Activated T-cell treated with anti-CD3 and anti-CD28 coated beads, Interleukin-2, amount 50 U/mL, for 72 hours (primary cell): ENCODE results near the gene NEDD1. TPM values are rescaled to one million over a fixed set of nuclear protein-coding genes. Genes with fewer than 3 reads are reported as not detected.

Experiments
- ATAC-seq, 2 donors: fragments of 150-1000 bp; cut with Tn5 transposase; replicated peaks in 1 of 2; 2 replicates each; pipeline ENCODE4 v1.10.0; 2021; ENCODE audit warnings: moderate library complexity in 2 of 2, mild to moderate bottlenecking in 1 of 2
- DNase-seq, 2 donors: peaks; one replicate each; pipeline ENCODE4 v3.0.0; 2021 to 2022; ENCODE audit warnings: mixed read lengths in 1 of 2
- H3K27ac Mint-ChIP-seq: one replicate; pipeline ENCODE4 v1.8.0; 2022; ENCODE audit warnings: mild to moderate bottlenecking, moderate library complexity, mixed read lengths
- H3K27me3 Mint-ChIP-seq: one replicate; pipeline ENCODE4 v1.8.0; 2022; ENCODE audit warnings: low read depth, mixed read lengths
- H3K36me3 Mint-ChIP-seq, 2 donors: one replicate each; pipeline ENCODE4 v1.8.0; 2022; ENCODE audit warnings: mixed read lengths in 2 of 2, mild to moderate bottlenecking in 1 of 2; ENCODE audit not compliant: insufficient read depth in 2 of 2
- H3K4me1 Mint-ChIP-seq: one replicate; pipeline ENCODE4 v1.8.0; 2022; ENCODE audit warnings: low read depth, mixed read lengths
- H3K4me3 Mint-ChIP-seq, 2 donors: one replicate each; pipeline ENCODE4 v1.8.0; 2022; ENCODE audit warnings: mild to moderate bottlenecking in 2 of 2, mixed read lengths in 2 of 2, moderate library complexity in 2 of 2
- H3K9me3 Mint-ChIP-seq, 2 donors: one replicate each; pipeline ENCODE4 v1.8.0; 2022; ENCODE audit warnings: mixed read lengths in 2 of 2
- total RNA-seq, 2 donors: library from RNA; stranded (reverse); gene quantifications; one replicate each; pipeline ENCODE4 v1.2.3, GENCODE V29; 2022

Gene NEDD1, protein sequence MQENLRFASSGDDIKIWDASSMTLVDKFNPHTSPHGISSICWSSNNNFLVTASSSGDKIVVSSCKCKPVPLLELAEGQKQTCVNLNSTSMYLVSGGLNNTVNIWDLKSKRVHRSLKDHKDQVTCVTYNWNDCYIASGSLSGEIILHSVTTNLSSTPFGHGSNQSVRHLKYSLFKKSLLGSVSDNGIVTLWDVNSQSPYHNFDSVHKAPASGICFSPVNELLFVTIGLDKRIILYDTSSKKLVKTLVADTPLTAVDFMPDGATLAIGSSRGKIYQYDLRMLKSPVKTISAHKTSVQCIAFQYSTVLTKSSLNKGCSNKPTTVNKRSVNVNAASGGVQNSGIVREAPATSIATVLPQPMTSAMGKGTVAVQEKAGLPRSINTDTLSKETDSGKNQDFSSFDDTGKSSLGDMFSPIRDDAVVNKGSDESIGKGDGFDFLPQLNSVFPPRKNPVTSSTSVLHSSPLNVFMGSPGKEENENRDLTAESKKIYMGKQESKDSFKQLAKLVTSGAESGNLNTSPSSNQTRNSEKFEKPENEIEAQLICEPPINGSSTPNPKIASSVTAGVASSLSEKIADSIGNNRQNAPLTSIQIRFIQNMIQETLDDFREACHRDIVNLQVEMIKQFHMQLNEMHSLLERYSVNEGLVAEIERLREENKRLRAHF
- total RNA-seq, result 10 to 100 TPM; 57.2 to 58.8 TPM

DNA sequence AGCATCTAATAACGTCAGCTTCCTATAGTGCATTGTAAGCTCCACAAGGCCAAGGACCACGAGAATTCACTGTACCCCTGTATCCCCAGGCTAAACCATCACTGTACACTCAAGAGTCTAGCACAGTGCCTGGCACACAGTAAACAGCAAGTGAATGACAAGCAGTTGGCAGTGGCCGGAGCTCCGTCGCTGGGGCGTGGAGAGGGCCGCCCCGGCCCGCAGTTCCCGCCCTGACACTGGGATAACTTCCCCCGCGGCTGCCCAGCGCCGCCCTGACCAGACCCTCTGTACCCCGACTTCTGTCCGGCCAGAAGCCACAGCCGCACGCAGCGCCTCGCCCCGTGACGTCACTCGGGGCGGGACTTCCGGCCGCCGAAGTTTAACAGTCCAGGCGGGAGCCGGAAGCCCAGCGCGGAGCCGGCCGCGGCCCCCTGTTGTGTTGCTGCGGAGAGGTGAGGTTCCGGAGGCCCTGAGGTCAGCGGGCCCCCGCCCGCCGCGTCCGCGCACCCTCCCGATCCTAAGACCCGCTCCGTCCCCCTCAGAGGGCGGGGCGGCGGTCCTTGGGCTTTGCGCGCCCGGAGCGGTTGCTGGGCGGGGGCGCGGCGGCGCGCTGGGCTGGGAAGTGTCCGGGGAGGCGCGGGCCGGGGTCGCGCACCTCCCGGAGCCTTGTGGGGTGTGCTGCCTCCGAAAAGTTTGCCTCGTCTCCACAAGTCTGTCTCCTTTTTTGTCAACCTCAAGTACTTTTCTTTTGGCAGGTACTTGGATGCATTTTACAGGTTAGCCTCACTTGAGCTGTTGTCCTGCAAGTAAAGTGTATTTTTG lies at the start of gene NEDD1:
NEDD1 (plus strand) TSS at position 409 of the 822 bp plus-strand sequence. CDS start 2,503 bp downstream, outside the sequence.
- ATAC-seq, result peak; percentile 93 to 94
- no peaks in the 10 kb centered on the region for H3K9me3 Mint-ChIP-seq
- H3K27ac Mint-ChIP-seq, result peak within 1 kb of the TSS; percentile 97
- DNase-seq, result peak; percentile 87 to 94
- H3K4me1 Mint-ChIP-seq, result peaks cover 49% of the 10 kb centered on the region
- peaks cover 5 to 6% of the 10 kb centered on the region in 2 donors for H3K36me3 Mint-ChIP-seq
- peak within 1 kb of the TSS; percentile 90 to 94 for H3K4me3 Mint-ChIP-seq
- peaks cover 6% of the 10 kb centered on the region for H3K27me3 Mint-ChIP-seq

DNA sequence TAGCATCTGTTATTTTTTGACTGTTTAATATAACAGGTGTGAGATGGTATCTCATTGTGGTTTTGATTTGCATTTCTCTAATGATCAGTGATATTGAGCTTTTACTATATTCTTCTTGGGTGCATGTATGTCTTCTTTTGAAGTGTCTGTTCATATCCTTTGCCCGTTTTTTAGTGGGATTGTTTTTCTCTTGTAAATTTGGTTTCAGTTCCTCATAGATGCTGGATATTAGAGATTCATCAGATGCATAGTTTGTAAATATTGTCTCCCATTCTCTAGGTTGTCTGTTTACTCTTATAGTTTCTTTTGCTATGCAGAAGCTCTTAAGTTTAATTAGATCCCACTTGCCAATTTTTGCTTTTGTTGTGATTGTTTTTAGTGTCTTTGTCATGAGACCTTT lies 48.9 kb upstream of the NEDD1 start:
- no peak overlapping the region for H3K27ac Mint-ChIP-seq
- DNase-seq (no peak), ATAC-seq (no peak)
- peaks cover 4 to 5% of the 10 kb centered on the region in 2 donors for H3K9me3 Mint-ChIP-seq
- no peaks in the 10 kb centered on the region for H3K27me3 Mint-ChIP-seq
- no peaks in the 10 kb centered on the region for H3K4me1 Mint-ChIP-seq
- no peak overlapping the region for H3K4me3 Mint-ChIP-seq
- no peaks in the 10 kb centered on the region for H3K36me3 Mint-ChIP-seq

DNA sequence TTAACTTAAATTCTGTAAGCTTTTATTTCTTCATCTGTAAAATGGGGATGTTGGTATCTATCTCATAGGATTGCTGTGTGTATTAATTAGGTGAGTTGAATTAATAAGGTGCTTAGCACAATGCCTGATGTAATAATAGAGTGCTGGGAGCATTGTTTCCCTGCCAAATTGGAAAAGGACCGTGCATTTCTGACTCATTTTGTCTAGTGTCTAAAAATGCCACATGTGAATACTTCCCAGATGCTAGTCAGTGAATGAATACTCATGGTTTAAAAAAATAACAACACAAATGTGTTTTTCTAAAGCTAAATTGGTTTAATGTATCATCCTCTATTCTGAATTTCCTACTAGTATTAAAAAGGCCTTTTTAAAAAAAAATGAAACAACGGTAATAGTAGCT lies 45.4 kb upstream of the NEDD1 start:
- DNase-seq, result no peak
- H3K36me3 Mint-ChIP-seq, result no peaks in the 10 kb centered on the region
- H3K27me3 Mint-ChIP-seq, result peaks cover 12% of the 10 kb centered on the region
- no peak overlapping the region for H3K27ac Mint-ChIP-seq
- H3K4me1 Mint-ChIP-seq, result peaks cover 4% of the 10 kb centered on the region
- ATAC-seq, result no peak
- H3K4me3 Mint-ChIP-seq, result no peak overlapping the region
- H3K9me3 Mint-ChIP-seq, result peaks cover 3% of the 10 kb centered on the region in 2 donors

DNA sequence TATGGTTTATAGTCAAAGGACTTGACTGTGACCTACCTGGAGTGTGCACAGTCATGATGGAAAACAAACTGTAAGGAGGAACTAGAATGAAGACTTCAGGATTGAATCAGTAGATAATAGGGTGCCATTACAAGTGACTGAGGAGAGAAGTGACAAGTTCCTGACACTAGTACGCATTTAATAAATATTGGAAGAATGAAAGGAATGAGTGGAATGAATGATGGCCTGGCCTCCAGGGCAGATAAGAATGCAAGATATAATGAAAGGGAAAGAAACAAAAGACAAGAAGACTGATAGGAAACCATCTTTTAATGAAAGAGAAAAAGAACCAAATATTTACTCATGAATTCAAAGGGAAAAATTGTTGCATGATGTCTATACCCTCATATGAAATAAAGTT lies 44.7 kb upstream of the NEDD1 start:
- ATAC-seq, result no peak
- H3K27ac Mint-ChIP-seq, result no peak overlapping the region
- no peak for DNase-seq
- H3K36me3 Mint-ChIP-seq, result no peaks in the 10 kb centered on the region
- H3K9me3 Mint-ChIP-seq, result peaks cover under 1 to 3% of the 10 kb centered on the region in 2 donors
- peaks cover 4% of the 10 kb centered on the region for H3K4me1 Mint-ChIP-seq
- no peak overlapping the region for H3K4me3 Mint-ChIP-seq
- H3K27me3 Mint-ChIP-seq, result peaks cover 12% of the 10 kb centered on the region

DNA sequence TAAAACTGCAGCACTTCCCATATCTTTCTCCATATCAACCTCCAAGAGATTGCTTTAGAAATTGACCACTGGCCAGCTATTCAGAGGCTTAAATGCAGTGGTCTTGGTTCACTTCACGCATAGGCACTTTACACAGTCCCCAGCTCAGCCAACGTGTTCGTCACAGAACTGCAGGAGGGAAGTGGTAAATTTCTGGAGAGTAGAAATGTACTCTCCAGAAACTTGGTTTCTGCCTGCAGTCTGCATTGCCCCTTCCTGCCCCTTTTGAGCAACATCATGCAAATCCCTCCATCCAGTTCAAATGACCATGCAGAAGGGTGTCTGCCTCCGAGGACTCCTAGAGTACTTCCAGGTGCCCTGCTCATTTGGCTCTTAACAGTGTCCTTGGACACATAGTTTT lies 42.7 kb upstream of the NEDD1 start:
- H3K4me3 Mint-ChIP-seq, result no peak overlapping the region
- H3K9me3 Mint-ChIP-seq, result no peaks in the 10 kb centered on the region
- peaks cover 4% of the 10 kb centered on the region for H3K4me1 Mint-ChIP-seq
- DNase-seq, result no peak
- ATAC-seq, result no peak
- no peak overlapping the region for H3K27ac Mint-ChIP-seq
- peaks cover 12% of the 10 kb centered on the region for H3K27me3 Mint-ChIP-seq
- no peaks in the 10 kb centered on the region for H3K36me3 Mint-ChIP-seq

DNA sequence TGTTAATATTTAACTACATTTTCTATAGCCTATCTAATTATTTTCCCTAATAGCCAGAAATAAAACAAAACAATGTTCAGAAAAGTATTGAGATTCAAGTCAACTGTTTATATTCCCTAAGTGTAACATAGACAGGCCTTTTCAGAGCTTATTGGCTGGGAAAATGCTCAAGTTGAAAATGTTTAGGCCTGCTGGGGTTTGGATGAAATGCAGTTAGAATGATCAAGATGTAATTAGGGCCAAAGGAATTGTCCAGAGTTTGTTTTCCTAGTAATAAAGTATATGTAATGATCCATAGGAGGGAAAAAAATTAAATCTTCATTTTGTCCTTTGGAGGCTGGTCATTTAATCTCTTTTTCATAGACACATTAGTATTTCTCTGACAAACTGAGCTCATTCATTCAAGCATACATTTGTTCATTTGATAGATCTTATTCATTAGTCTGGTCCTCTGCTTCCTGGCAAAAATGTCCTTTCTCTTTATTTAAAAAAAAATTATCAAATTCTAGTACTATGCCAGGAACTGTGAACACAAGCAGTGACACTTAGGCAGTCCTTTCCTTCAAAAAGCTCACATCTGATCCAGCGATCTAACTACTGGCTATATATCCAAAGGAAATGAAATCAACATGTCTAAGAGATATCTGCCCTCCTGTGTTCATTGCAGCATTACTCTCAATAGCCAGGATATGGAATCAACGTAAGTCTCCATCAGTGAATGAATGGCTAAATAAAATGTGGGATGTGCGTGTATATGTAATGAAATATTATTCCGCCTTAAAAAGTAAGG lies 40.1 kb upstream of the NEDD1 start:
- ATAC-seq (no peak), DNase-seq (no peak)
- Mint-ChIP-seq H3K4me3 (no peak overlapping the region), H3K36me3 (no peaks in the 10 kb centered on the region), H3K9me3 (no peaks in the 10 kb centered on the region), H3K4me1 (peaks cover 4% of the 10 kb centered on the region), H3K27ac (no peak overlapping the region), H3K27me3 (peaks cover 12% of the 10 kb centered on the region)

DNA sequence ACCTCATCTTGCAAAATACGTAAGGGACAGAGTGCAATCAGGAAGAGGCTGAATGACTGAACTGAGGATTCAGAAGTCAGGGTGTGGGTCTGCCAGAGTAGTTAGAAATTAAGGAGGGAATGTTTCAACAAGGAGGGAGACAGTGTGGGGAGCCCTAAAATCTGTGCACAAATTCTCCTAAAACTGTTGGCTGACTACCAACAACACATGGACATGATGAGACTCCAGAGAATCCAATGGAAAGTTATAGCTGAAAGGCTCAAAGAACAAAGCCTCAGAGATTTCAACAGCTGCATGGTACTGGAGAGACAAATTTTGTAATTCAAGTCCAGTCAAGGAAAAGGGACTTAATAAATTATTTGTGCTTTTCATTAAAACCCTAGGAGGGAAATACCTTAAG lies 36.1 kb upstream of the NEDD1 start:
- Mint-ChIP-seq H3K36me3 (no peaks in the 10 kb centered on the region), H3K9me3 (peaks cover 0 to 1% of the 10 kb centered on the region in 2 donors), H3K4me3 (no peak overlapping the region), H3K4me1 (no peaks in the 10 kb centered on the region), H3K27ac (no peak overlapping the region), H3K27me3 (peaks cover 6% of the 10 kb centered on the region)
- DNase-seq (no peak), ATAC-seq (no peak)

DNA sequence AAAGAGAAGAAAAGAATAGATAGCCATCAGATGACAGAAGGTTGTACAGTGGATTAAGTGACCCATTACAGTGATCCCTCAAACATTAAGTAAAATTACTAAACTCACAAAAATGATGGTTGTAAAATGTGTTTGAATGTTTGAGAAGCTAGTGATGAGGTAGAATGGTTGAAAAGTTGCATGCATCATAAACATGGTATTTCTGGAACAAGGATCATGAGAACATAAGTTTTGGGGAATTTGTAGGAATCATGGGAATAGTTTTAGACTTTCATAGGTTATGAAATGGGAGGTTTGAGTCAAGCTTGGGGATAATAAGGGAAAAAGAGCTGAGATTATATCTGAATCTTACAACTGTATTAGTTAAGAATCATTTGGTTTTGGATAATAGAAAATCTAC lies 34.1 kb upstream of the NEDD1 start:
- ATAC-seq (no peak), DNase-seq (no peak)
- Mint-ChIP-seq H3K27me3 (peaks cover 6% of the 10 kb centered on the region), H3K4me1 (no peaks in the 10 kb centered on the region), H3K36me3 (no peaks in the 10 kb centered on the region), H3K27ac (peak overlapping the region; percentile 58), H3K4me3 (no peak overlapping the region), H3K9me3 (peaks cover 0 to 1% of the 10 kb centered on the region in 2 donors)

DNA sequence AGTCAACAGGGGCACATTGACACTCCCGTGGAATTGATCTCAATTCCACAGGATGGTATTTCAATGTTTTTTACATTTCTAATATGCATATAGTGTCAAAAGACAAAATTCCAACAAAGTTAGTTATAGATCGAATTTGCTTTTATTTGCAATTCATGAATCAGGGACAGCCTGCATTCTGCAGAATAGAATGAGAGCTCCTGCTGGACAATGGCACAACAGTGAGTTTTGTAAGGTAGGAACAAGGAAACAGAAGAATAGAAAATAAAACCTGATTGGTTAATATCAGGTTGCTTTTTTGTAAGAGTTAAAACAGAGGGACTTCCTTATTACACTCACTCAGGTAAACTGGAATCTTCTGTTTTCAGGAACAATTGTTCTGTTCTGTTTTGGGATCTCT lies 32.8 kb upstream of the NEDD1 start:
- Mint-ChIP-seq H3K27ac (no peak overlapping the region), H3K4me1 (no peaks in the 10 kb centered on the region), H3K36me3 (no peaks in the 10 kb centered on the region), H3K9me3 (peaks cover 0 to 1% of the 10 kb centered on the region in 2 donors), H3K4me3 (no peak overlapping the region), H3K27me3 (peaks cover 6% of the 10 kb centered on the region)
- DNase-seq, result no peak
- ATAC-seq, result no peak

DNA sequence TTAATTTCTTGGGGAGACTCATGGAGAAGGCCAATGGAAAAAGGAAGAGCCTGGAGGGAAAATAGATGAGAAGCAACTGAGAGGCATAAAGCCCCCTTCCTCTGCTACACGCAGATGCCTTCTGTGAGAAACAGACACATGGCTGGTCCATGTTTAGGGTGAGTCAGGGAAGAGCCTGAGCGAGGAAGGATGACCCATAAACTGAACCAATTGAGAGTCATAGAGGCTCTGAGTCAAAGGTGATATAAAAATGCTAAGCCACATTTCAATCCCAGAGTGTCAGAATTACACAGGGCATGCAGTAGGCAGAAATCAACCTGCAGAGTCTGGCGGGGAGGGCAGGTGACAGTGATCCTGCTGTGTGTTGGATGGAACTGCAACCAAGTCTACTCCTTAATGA lies 30.1 kb upstream of the NEDD1 start:
- Mint-ChIP-seq H3K27ac (no peak overlapping the region), H3K9me3 (peaks cover 1 to 2% of the 10 kb centered on the region in 2 donors), H3K27me3 (peaks cover 6% of the 10 kb centered on the region), H3K4me3 (no peak overlapping the region), H3K36me3 (no peaks in the 10 kb centered on the region), H3K4me1 (no peaks in the 10 kb centered on the region)
- peak in 1 of 2 donors; percentile 43 for ATAC-seq
- DNase-seq, result no peak

DNA sequence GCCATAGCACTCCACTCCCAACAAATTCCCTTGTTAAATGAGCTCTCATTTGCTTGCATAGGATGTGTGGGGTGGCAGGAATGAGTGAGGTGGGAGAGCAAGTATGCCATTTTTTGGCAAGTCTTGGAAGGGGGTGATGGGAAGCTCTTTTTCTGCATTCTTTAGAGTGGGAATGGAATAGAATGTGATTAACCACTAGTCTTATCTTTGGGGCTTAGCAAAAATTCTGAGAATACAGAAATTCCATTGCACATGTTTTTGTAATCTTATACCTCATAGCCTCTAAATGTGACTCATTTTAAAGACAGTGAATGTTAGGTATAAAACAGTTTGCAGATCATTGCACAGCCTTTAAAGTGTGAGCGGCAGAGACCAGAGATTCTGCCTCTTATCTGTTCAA lies 28.4 kb upstream of the NEDD1 start:
- no peaks in the 10 kb centered on the region for H3K36me3 Mint-ChIP-seq
- peaks cover 0 to 2% of the 10 kb centered on the region in 2 donors for H3K9me3 Mint-ChIP-seq
- no peaks in the 10 kb centered on the region for H3K4me1 Mint-ChIP-seq
- DNase-seq, result no peak
- H3K27me3 Mint-ChIP-seq, result peaks cover 5% of the 10 kb centered on the region
- no peak overlapping the region for H3K4me3 Mint-ChIP-seq
- ATAC-seq, result no peak
- H3K27ac Mint-ChIP-seq, result no peak overlapping the region

DNA sequence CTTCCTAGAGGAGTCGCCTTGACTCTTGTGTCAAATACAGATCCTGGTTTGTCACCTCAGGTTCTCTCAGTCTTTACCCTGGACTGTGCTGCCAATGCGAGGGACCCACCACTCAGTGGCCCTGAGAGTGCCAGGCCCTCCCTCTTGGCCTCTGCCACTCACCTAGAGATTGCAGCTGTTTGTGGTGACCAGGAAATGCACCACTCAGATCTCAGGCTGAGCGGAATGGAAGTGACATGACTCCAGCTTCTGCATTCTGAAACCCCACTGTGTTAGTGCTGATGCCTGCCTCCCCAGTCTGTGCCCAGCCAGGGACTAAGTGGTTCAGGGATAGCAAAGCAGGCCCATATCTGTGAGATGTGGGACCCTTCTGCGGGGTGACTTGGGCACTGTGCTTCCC lies 27.8 kb upstream of the NEDD1 start:
- Mint-ChIP-seq H3K4me3 (no peak overlapping the region), H3K9me3 (peaks cover 0 to 2% of the 10 kb centered on the region in 2 donors), H3K4me1 (no peaks in the 10 kb centered on the region), H3K36me3 (no peaks in the 10 kb centered on the region), H3K27me3 (no peaks in the 10 kb centered on the region), H3K27ac (no peak overlapping the region)
- DNase-seq (no peak), ATAC-seq (peak in 1 of 2 donors; percentile 19)
